Measurements from ENCODE around the gene ZNF410. TPM values are rescaled to one million over a fixed set of nuclear protein-coding genes. Genes with fewer than 3 reads are reported as not detected.

The ZNF410 gene
- total RNA-seq, 6 experiments from 2014 or later = 14.9 to 20.8 (median 18.3) TPM

DNA sequence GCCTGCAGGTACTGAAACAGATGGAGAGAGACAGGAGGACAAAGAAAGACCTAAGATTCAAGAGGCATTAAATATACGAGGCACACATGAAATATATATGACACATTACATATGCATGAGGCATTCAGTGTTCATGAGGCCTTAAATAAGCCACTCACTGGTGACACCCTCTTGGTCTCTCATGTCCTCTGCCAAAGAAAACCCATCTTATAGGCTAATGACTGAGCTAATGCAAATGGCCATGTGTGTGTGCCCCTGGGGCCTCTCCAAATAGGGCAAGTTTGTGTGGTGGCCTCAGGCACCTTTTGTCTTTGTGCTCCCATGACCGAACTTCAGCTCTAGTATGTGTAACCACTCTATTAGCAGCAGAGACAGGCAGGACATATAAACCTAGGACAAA, 82.2 kb downstream of the ZNF410 start:
- Histone ChIP-seq H3K36me3 (peaks cover 5 to 100% (median 50%) of the 10 kb centered on the region in 4 donors), H3K4me3 (no peak overlapping the region), H3K9me3 (no peaks in the 10 kb centered on the region), H3K27me3 (no peaks in the 10 kb centered on the region), H3K27ac (no peak overlapping the region), H3K4me1 (peaks cover 0 to 6% (median 0%) of the 10 kb centered on the region in 4 donors)
- WGBS (ENCODE audit: insufficient coverage, low coverage, low lambda C conversion rate, missing lambda C conversion rate) = 75% methylated on average over 1 of the region's 2 CpGs
- ATAC-seq (no peak), DNase-seq (no peak)
- TF ChIP-seq, protein P1, sequence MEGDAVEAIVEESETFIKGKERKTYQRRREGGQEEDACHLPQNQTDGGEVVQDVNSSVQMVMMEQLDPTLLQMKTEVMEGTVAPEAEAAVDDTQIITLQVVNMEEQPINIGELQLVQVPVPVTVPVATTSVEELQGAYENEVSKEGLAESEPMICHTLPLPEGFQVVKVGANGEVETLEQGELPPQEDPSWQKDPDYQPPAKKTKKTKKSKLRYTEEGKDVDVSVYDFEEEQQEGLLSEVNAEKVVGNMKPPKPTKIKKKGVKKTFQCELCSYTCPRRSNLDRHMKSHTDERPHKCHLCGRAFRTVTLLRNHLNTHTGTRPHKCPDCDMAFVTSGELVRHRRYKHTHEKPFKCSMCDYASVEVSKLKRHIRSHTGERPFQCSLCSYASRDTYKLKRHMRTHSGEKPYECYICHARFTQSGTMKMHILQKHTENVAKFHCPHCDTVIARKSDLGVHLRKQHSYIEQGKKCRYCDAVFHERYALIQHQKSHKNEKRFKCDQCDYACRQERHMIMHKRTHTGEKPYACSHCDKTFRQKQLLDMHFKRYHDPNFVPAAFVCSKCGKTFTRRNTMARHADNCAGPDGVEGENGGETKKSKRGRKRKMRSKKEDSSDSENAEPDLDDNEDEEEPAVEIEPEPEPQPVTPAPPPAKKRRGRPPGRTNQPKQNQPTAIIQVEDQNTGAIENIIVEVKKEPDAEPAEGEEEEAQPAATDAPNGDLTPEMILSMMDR (IDR thresholded peaks at IDR 0.05) = no peak
- no peak for TF ChIP-seq POLR2A (IDR thresholded peaks at IDR 0.05)
- intact Hi-C loops (cut with DNase I) = no loop called here

DNA sequence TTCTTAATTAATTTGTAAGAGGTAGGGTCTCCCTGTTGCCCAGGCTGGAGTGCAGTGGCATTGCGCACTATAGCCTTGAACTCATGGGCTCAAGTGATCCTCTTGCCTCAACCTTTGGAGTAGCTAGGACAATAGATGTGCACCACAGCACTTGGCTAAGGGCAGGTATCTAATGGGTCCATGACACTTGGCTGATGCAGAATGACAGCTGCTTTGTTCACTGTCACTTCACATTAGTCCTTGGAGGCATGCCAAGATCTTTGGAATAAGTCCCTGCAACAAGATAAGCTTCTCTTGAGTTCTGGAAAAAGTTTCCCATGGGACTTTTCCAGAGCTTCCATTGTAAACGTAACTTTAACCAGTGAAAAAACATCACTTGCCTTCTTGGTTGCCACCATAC, 86.8 kb downstream of the ZNF410 start:
- DNase-seq = no peak
- no peak for TF ChIP-seq POLR2A (IDR thresholded peaks at IDR 0.05)
- TF ChIP-seq, protein P1 (IDR thresholded peaks at IDR 0.05) = no peak
- H3K4me3 ChIP-seq = no peak overlapping the region
- no peak overlapping the region for H3K27ac ChIP-seq
- peaks cover 0 to 98% (median 46%) of the 10 kb centered on the region in 4 donors for H3K36me3 ChIP-seq
- H3K9me3 ChIP-seq = no peaks in the 10 kb centered on the region
- peak in 2 of 4 donors; percentile 11 to 32 for ATAC-seq
- 69% methylated on average over 2 of the region's 2 CpGs for WGBS (ENCODE audit: insufficient coverage, low coverage, low lambda C conversion rate, missing lambda C conversion rate)
- H3K27me3 ChIP-seq = no peaks in the 10 kb centered on the region
- H3K4me1 ChIP-seq = peaks cover 0 to 19% (median 0%) of the 10 kb centered on the region in 4 donors
- intact Hi-C loops (cut with DNase I) = no loop called here

DNA sequence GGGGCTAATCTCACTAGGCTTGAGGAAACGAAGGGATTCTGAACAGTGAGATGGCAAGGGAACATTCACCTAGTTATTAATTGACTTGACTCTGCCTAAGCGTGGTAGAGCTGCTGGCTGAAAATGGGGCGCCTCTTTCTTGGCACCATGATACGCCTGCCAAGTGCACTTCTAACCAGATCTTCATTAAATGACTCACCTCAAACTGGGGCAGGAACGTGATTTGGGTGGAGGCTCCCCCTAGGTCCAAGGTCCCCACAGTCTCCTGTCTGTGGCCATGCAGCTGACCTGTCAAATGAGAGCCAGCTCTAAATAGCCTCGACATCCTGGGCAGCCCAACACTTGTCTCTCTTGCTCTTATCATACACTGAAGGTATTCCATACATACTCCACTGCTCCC, 89.5 kb downstream of the ZNF410 start:
- peaks cover 0 to 30% (median 0%) of the 10 kb centered on the region in 4 donors for H3K4me1 ChIP-seq
- DNase-seq (peak in 1 of 3 donors; percentile 37), ATAC-seq (peak; percentile 33 to 77 (median 60))
- intact Hi-C loops (cut with DNase I) = no loop called here
- peak overlapping the region in 1 of 3 donors; percentile 9 for H3K27ac ChIP-seq
- 33% methylated on average over 2 of the region's 6 CpGs for WGBS (ENCODE audit: insufficient coverage, low coverage, low lambda C conversion rate, missing lambda C conversion rate)
- TF ChIP-seq, protein P1 (IDR thresholded peaks at IDR 0.05) = no peak
- TF ChIP-seq POLR2A (IDR thresholded peaks at IDR 0.05) = no peak
- H3K4me3 ChIP-seq = no peak overlapping the region
- peaks cover 0 to 97% (median 35%) of the 10 kb centered on the region in 4 donors for H3K36me3 ChIP-seq
- H3K27me3 ChIP-seq = no peaks in the 10 kb centered on the region
- H3K9me3 ChIP-seq = no peaks in the 10 kb centered on the region

DNA sequence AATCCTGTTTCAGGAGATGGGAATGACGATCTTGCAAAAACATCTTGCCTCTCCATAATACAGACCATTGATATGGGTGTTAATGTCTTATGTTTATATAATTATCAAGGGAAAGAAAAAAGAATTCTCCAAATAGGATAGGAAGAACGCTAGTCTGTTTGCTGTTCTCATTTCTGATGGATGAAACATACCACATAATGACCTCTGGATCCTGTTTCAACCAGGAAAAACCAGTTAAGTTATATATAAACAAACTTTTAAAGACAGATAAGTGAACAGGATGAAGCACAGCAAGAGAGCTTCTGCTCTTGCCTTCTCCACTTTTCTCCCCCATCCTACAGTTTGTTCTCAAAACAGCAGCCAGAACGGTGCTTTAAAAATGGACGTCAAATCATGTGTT, 91.2 kb downstream of the ZNF410 start:
- Histone ChIP-seq H3K27ac (peak overlapping the region in 1 of 3 donors; percentile 16), H3K36me3 (peaks cover 0 to 97% (median 28%) of the 10 kb centered on the region in 4 donors), H3K4me3 (no peak overlapping the region), H3K4me1 (peaks cover 0 to 30% (median 0%) of the 10 kb centered on the region in 4 donors), H3K9me3 (no peaks in the 10 kb centered on the region), H3K27me3 (no peaks in the 10 kb centered on the region)
- ATAC-seq = peak in 2 of 4 donors; percentile 37 to 66
- 37% methylated on average over 3 of the region's 4 CpGs for WGBS (ENCODE audit: insufficient coverage, low coverage, low lambda C conversion rate, missing lambda C conversion rate)
- intact Hi-C loops (cut with DNase I) = no loop called here
- TF ChIP-seq POLR2A (IDR thresholded peaks at IDR 0.05) = no peak
- TF ChIP-seq, protein P1 (IDR thresholded peaks at IDR 0.05) = no peak
- no peak for DNase-seq

Small RNA genes lying within 50 kb of the gene (small RNA-seq; reads per million reads assigned to genes)
- gene AC005520.4 = 0 reads per million in 2 experiments
- gene RF00019 = 0 reads per million in 2 experiments

Other genes with a start within 250 kb of the ZNF410 start
- gene DNAL1, start 241.9 kb upstream of the ZNF410 start, total RNA-seq = 1 to 10 TPM; 2.7 to 5.7 (median 3.2) TPM
- gene PNMA1, start 172.5 kb upstream of the ZNF410 start, total RNA-seq = 1 to 10 TPM; 1.7 to 7.6 (median 3.7) TPM
- gene PTGR2, start 35.0 kb upstream of the ZNF410 start, total RNA-seq = 10 to 100 TPM in 4 of 6 experiments, 1 to 10 TPM in 2; 8.0 to 22.4 (median 12.4) TPM
- 1 to 10 TPM; 1.3 to 2.3 (median 1.5) TPM for gene FAM161B, start 63.2 kb downstream of the ZNF410 start, total RNA-seq
- 10 to 100 TPM; 11.6 to 60.9 (median 16.8) TPM for gene COQ6, start 63.4 kb downstream of the ZNF410 start, total RNA-seq
- 100 to 1,000 TPM in 4 of 6 experiments, 10 to 100 TPM in 2; 96.6 to 334 (median 150) TPM for gene ENTPD5, start 132.4 kb downstream of the ZNF410 start, total RNA-seq
- 1 to 10 TPM in 5 of 6 experiments, under 1 TPM in 1; 0.81 to 3.3 (median 1.3) TPM for gene BBOF1, start 132.5 kb downstream of the ZNF410 start, total RNA-seq
- 100 to 1,000 TPM in 5 of 6 experiments, 10 to 100 TPM in 1; 99.1 to 449 (median 221) TPM for gene ALDH6A1, start 197.6 kb downstream of the ZNF410 start, total RNA-seq
- 10 to 100 TPM in 1 of 6 experiments, 1 to 10 TPM in 5; 2.3 to 59.5 (median 4.8) TPM for gene LIN52, start 198.1 kb downstream of the ZNF410 start, total RNA-seq